Measurements from ENCODE around the gene NAMPT. TPM values are rescaled to one million over a fixed set of nuclear protein-coding genes. Genes with fewer than 3 reads are reported as not detected.

NAMPT gene
- total and polyA plus RNA-seq, 8 donors: 24.5 to 127 (median 59.1) TPM

GRCh38 chr7:106282390-106282789 lies 2.4 kb downstream of the NAMPT start:
- Histone ChIP-seq H3K36me3 (no peaks in the 10 kb centered on the region), H3K27ac (peak overlapping the region in 2 of 4 donors; percentile 96 to 98), H3K4me3 (peak overlapping the region in 2 of 4 donors; percentile 60 to 83), H3K9me3 (no peaks in the 10 kb centered on the region), H3K4me1 (peaks cover 0 to 27% (median 8%) of the 10 kb centered on the region in 3 donors), H3K27me3 (no peaks in the 10 kb centered on the region)
- no peak for FAIRE-seq
- TF ChIP-seq, protein P1, sequence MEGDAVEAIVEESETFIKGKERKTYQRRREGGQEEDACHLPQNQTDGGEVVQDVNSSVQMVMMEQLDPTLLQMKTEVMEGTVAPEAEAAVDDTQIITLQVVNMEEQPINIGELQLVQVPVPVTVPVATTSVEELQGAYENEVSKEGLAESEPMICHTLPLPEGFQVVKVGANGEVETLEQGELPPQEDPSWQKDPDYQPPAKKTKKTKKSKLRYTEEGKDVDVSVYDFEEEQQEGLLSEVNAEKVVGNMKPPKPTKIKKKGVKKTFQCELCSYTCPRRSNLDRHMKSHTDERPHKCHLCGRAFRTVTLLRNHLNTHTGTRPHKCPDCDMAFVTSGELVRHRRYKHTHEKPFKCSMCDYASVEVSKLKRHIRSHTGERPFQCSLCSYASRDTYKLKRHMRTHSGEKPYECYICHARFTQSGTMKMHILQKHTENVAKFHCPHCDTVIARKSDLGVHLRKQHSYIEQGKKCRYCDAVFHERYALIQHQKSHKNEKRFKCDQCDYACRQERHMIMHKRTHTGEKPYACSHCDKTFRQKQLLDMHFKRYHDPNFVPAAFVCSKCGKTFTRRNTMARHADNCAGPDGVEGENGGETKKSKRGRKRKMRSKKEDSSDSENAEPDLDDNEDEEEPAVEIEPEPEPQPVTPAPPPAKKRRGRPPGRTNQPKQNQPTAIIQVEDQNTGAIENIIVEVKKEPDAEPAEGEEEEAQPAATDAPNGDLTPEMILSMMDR (IDR thresholded peaks at IDR 0.05): no peak
- no peak for DNase-seq
- intact Hi-C loops (cut with DNase I): loop anchor here in 1 of 3 donors (5.0 kb wide), 1 partner anchor 35 kb away; no protein-coding TSS in a partner anchor
- WGBS, 2 donors: 73 to 79% methylated on average over 6 of the region's 6 CpGs
- ATAC-seq: no peak

DNA sequence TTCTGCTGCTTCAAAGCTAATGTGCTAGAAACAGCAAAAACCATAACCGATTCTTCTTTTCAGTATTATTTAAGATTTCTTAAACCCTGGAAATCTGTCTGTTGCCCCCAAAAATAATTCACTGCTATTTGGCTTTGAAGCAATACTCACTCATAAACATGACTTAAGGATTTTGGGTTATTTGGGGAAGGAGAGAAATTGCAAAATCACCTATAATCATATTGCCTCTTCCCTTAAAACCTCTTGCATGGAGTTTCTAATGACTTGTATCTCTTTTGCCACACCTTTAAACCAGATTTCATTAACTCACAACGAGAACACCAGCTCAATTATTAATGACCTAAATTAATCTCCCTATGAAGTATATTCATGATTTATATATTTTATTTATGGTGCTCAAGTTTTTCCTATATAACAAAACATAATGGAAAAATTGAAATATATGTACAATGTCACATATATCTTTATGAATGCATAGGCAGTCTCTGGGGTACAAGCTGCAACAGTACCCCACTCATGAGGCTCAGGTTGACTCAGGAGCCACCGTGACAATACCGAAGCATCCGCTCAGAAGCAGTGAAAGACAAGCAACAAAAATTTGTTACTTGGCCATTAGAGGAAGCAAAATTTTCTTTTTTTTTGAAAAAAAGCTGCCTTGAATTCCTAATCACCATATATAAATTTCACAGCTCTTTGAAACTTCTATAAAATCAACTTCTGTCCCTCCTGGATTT lies 3.0 kb downstream of the NAMPT start:
- intact Hi-C loops (cut with DNase I): loop anchor here in 1 of 3 donors (5.0 kb wide), 1 partner anchor 34 kb away; no protein-coding TSS in a partner anchor
- 86 to 89% methylated on average over 5 of the region's 5 CpGs for WGBS, 2 donors
- Histone ChIP-seq H3K27ac (peak overlapping the region in 2 of 4 donors; percentile 96 to 98), H3K9me3 (no peaks in the 10 kb centered on the region), H3K4me3 (peak overlapping the region in 2 of 4 donors; percentile 60 to 83), H3K27me3 (no peaks in the 10 kb centered on the region), H3K36me3 (no peaks in the 10 kb centered on the region), H3K4me1 (peaks cover 0 to 27% (median 8%) of the 10 kb centered on the region in 3 donors)
- FAIRE-seq (no peak), ATAC-seq (no peak), DNase-seq (no peak)
- TF ChIP-seq, protein P1 (IDR thresholded peaks at IDR 0.05): no peak

DNA sequence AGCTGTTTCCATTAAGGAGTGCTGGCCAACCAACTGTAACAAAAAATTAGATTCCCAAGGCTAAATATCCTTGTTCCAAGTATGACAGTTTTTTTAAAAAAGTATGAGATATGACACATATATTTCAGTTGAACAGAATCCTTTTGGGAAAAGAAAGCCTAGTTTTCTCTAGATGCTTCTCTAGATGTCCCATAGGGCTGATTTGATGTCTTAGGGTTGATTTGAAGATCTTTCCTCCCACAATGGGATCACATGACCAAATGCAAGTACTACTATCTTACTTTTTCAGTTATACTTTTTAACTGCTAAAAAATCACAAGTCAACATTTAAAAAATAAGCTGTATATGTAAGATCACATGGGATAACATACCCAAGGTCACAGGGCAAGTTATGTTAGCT lies 3.7 kb downstream of the NAMPT start:
- TF ChIP-seq, protein P1 (IDR thresholded peaks at IDR 0.05): no peak
- intact Hi-C loops (cut with DNase I): loop anchor here in 1 of 3 donors (5.0 kb wide), 1 partner anchor 34 kb away; no protein-coding TSS in a partner anchor
- Histone ChIP-seq H3K4me3 (peak overlapping the region in 1 of 4 donors; percentile 2), H3K4me1 (peaks cover 0 to 24% (median 8%) of the 10 kb centered on the region in 3 donors), H3K9me3 (no peaks in the 10 kb centered on the region), H3K36me3 (peaks cover 0 to 2% (median 0%) of the 10 kb centered on the region in 3 donors), H3K27ac (peak overlapping the region in 2 of 4 donors; percentile 96 to 98), H3K27me3 (no peaks in the 10 kb centered on the region)
- FAIRE-seq: no peak
- ATAC-seq: no peak
- DNase-seq: no peak

DNA sequence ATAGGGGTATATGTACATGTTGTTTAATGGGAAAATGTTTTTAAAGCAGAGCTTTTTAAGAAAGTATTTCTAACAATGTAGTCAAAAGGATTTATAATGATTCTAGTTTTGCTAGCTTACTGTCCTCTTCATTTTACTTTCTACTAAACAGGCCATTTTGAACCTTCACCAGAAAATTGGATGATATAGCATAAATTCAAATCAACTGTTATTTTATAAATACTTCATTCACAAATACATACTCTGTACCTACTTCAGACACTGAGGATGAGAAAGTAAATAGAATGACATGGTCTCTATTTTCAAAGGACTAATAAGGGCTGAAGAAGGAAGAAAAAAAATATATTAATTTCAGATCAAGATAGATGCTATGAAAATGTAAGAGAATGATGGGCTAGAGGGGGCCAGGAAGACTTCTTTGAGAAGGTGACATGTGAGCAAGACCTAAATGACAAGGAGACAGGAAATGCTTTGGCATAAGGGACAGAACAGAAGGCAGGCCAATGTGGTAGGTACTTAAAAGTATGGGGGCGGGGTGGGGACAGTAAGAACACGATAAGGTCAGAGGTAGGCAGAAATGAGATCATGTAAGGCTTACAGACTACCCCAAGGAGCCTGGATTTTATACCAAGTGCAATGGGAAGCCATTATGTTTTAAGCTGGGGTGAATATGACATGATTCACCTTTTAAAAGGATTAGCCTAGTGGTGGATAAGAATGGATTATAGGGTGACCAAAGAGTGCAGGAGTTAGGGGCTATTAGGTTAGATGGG lies 5.2 kb downstream of the NAMPT start:
- Histone ChIP-seq H3K36me3 (peaks cover 3 to 8% (median 5%) of the 10 kb centered on the region in 3 donors), H3K4me3 (no peak overlapping the region), H3K9me3 (no peaks in the 10 kb centered on the region), H3K27ac (no peak overlapping the region), H3K4me1 (peaks cover 0 to 22% (median 8%) of the 10 kb centered on the region in 3 donors), H3K27me3 (no peaks in the 10 kb centered on the region)
- 91% methylated on average over 2 of the region's 2 CpGs for WGBS, 2 donors
- ATAC-seq: no peak
- FAIRE-seq: no peak
- TF ChIP-seq, protein P1 (IDR thresholded peaks at IDR 0.05): no peak
- DNase-seq: no peak
- intact Hi-C loops (cut with DNase I): loop anchor here in 1 of 3 donors (5.0 kb wide), 1 partner anchor 32 kb away; no protein-coding TSS in a partner anchor

All from pancreas (tissue), 10 donors.